Measurements from ENCODE around the gene PPFIA4. TPM values are rescaled to one million over a fixed set of nuclear protein-coding genes. Genes with fewer than 3 reads are reported as not detected.

Gene PPFIA4
- total and polyA plus RNA-seq, 8 donors = 0.29 to 2.2 (median 0.89) TPM; not detected in 1

DNA sequence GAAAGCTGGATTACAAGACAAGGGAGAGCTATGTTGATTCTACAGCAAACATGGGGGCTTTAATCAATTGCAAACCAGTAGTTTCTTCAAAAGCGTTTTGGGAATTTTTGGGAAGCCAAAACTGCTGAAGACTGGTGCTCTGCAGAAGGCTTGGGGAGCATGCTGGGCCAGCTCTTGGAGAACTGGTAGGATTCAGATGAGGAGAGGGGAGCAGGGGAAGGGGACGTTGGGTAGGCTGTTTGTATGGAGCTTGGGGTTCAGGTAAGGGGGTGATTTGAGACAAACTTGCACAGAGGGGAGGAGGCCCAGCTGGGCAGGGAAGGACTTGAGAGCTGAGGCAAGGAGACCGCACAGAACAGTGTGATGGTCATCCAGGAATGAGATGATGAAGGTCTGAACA, 62.1 kb downstream of the PPFIA4 start:
- Histone ChIP-seq H3K36me3 (no peaks in the 10 kb centered on the region), H3K27ac (no peak overlapping the region), H3K4me3 (no peak overlapping the region), H3K27me3 (peaks cover 0 to 43% (median 4%) of the 10 kb centered on the region in 3 donors), H3K4me1 (no peaks in the 10 kb centered on the region), H3K9me3 (no peaks in the 10 kb centered on the region)
- 81 to 87% (median 85%) methylated on average over 3 of the region's 3 CpGs for WGBS, 5 donors
- TF ChIP-seq EP300 (IDR thresholded peaks at IDR 0.05) (no peak), POLR2AphosphoS5 (IDR thresholded peaks at IDR 0.05) (no peak), POLR2A (IDR thresholded peaks at IDR 0.05) (no peak)
- TF ChIP-seq, protein P1, sequence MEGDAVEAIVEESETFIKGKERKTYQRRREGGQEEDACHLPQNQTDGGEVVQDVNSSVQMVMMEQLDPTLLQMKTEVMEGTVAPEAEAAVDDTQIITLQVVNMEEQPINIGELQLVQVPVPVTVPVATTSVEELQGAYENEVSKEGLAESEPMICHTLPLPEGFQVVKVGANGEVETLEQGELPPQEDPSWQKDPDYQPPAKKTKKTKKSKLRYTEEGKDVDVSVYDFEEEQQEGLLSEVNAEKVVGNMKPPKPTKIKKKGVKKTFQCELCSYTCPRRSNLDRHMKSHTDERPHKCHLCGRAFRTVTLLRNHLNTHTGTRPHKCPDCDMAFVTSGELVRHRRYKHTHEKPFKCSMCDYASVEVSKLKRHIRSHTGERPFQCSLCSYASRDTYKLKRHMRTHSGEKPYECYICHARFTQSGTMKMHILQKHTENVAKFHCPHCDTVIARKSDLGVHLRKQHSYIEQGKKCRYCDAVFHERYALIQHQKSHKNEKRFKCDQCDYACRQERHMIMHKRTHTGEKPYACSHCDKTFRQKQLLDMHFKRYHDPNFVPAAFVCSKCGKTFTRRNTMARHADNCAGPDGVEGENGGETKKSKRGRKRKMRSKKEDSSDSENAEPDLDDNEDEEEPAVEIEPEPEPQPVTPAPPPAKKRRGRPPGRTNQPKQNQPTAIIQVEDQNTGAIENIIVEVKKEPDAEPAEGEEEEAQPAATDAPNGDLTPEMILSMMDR (IDR thresholded peaks at IDR 0.05) = no peak
- DNase-seq = peak in 1 of 2 donors; percentile 16
- intact Hi-C loops (cut with DNase I; ENCODE audit: low total_unique reads) = no loop called here

GRCh38 chr1:203089001-203089650, 62.8 kb downstream of the PPFIA4 start:
- no peak overlapping the region for H3K4me3 ChIP-seq
- no peak for TF ChIP-seq POLR2AphosphoS5 (IDR thresholded peaks at IDR 0.05)
- TF ChIP-seq, protein P1 (IDR thresholded peaks at IDR 0.05) = no peak
- H3K36me3 ChIP-seq = no peaks in the 10 kb centered on the region

DNA sequence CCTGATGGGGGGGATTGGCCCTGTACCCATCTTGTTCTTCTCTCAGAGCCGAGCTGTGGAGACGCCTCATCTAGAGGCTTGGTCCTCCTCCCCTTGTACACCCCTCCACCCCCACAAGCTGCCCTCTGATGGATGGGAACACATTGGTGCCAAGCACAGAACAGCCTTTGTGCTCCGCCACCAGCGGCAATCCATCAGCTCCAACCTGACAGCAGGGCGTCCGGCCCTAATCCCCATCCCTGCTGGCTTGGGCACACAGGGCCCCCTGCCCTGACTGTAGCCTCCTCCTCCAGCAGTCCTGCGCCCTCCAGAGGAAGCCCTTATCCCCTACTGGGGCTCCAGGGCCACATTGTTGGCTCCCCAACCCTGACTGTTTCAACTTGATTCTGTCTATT, 63.4 kb downstream of the PPFIA4 start:
- H3K4me3 ChIP-seq = no peak overlapping the region
- peaks cover 0 to 8% (median 4%) of the 10 kb centered on the region in 4 donors for H3K9me3 ChIP-seq
- WGBS, 5 donors = 42 to 74% (median 50%) methylated on average over 2 to 7 of the region's 7 CpGs
- peak; percentile 14 to 31 for DNase-seq
- no peaks in the 10 kb centered on the region for H3K4me1 ChIP-seq
- peaks cover 0 to 43% (median 4%) of the 10 kb centered on the region in 3 donors for H3K27me3 ChIP-seq
- intact Hi-C loops (cut with DNase I; ENCODE audit: low total_unique reads) = no loop called here
- no peaks in the 10 kb centered on the region for H3K36me3 ChIP-seq
- TF ChIP-seq EP300 (IDR thresholded peaks at IDR 0.05) (no peak), POLR2A (IDR thresholded peaks at IDR 0.05) (no peak), POLR2AphosphoS5 (IDR thresholded peaks at IDR 0.05) (no peak)
- TF ChIP-seq, protein P1 (IDR thresholded peaks at IDR 0.05) = no peak
- H3K27ac ChIP-seq = no peak overlapping the region

More at GRCh38 chr1:203089001-203089650, 62.8 kb downstream of the PPFIA4 start:
- intact Hi-C loops (cut with DNase I; ENCODE audit: low total_unique reads) = no loop called here
- peaks cover 0 to 3% (median 0%) of the 10 kb centered on the region in 4 donors for H3K9me3 ChIP-seq
- peaks cover 0 to 43% (median 4%) of the 10 kb centered on the region in 3 donors for H3K27me3 ChIP-seq
- 70 to 78% (median 73%) methylated on average over 7 of the region's 7 CpGs for WGBS, 5 donors
- no peaks in the 10 kb centered on the region for H3K4me1 ChIP-seq
- H3K27ac ChIP-seq = no peak overlapping the region
- peak in 1 of 2 donors; percentile 16 for DNase-seq

DNA sequence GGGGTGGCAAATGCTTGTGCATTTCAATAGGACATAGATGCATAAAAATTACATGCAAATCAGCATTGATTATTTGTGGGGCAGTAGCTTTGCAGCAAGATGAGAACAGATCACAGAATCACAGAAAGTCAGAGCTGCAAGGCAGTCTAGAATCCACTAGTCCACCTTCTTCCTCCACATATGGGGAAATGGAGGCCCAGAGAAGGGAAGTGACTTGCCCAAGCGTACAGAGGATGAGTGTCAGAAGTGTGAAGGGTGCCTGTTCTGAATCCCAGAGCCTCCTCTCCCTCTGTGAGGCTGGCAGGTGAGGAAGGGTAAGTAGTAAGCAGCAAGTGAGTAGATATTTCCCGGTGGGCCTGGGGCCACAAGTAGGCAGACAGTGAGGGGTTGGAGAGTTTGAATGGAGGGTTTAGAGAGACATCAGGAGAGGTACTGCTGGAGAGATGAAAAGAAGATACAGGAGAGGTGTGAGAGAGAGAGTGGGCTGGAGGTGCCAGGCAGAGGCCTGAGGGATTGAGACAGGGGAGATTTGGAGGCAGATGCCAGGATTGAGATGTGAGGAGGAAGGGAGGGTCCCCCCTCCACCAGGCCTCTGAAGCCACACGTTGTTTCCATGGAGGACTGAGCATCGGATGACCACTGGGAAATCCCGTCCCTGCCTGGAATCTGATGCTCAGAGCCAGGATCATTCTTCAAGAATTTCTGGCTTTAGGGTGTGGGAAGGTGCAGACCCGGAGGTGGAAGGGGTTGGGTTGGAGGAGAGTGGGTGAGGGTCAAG, 64.3 kb downstream of the PPFIA4 start:
- Histone ChIP-seq H3K27ac (no peak overlapping the region), H3K4me3 (no peak overlapping the region), H3K36me3 (no peaks in the 10 kb centered on the region), H3K27me3 (peaks cover 0 to 37% (median 4%) of the 10 kb centered on the region in 3 donors), H3K4me1 (no peaks in the 10 kb centered on the region), H3K9me3 (peaks cover 4 to 18% (median 13%) of the 10 kb centered on the region in 4 donors)
- peak in 1 of 2 donors; percentile 8 for DNase-seq
- intact Hi-C loops (cut with DNase I; ENCODE audit: low total_unique reads) = no loop called here
- WGBS, 5 donors = 48 to 76% (median 71%) methylated on average over 6 of the region's 6 CpGs
- no peak for TF ChIP-seq EP300 (IDR thresholded peaks at IDR 0.05)

GRCh38 chr1:203091199-203091477, 64.8 kb downstream of the PPFIA4 start:
- no peaks in the 10 kb centered on the region for H3K36me3 ChIP-seq
- WGBS, 5 donors = 65 to 94% (median 87%) methylated on average over 4 of the region's 4 CpGs
- H3K4me3 ChIP-seq = no peak overlapping the region
- H3K27ac ChIP-seq = no peak overlapping the region
- H3K4me1 ChIP-seq = no peaks in the 10 kb centered on the region
- intact Hi-C loops (cut with DNase I; ENCODE audit: low total_unique reads) = no loop called here
- TF ChIP-seq, protein P1 (IDR thresholded peaks at IDR 0.05) = no peak
- no peak for TF ChIP-seq POLR2AphosphoS5 (IDR thresholded peaks at IDR 0.05)
- no peak for TF ChIP-seq EP300 (IDR thresholded peaks at IDR 0.05)
- TF ChIP-seq POLR2A (IDR thresholded peaks at IDR 0.05) = no peak
- peaks cover 0 to 32% (median 4%) of the 10 kb centered on the region in 3 donors for H3K27me3 ChIP-seq
- H3K9me3 ChIP-seq = peaks cover 4 to 23% (median 17%) of the 10 kb centered on the region in 4 donors
- no peak for DNase-seq
